Stomach (tissue), 4 donors: ENCODE measurements around the gene ASB16.

ENCODE experiments used
- CTCF ChIP-seq, 7 experiments: fragments of 450-650 bp in 4 of 7; fragments of 200-600 bp in 3 of 7; sonication (generic) in 3 of 7; IDR thresholded peaks; one replicate each; pipeline ENCODE4 v1.5.1; 2016 to 2019; ENCODE audit warnings: antibody characterized with exemption in 7 of 7, control low read depth in 2 of 7, mild to moderate bottlenecking in 1 of 7
- POLR2A ChIP-seq, 4 donors: fragments of 450-650 bp; IDR thresholded peaks; one replicate each; pipeline ENCODE4 v1.6.1; 2016; ENCODE audit warnings: antibody characterized with exemption in 4 of 4, control low read depth in 2 of 4, mild to moderate bottlenecking in 1 of 4, moderate library complexity in 1 of 4

DNA sequence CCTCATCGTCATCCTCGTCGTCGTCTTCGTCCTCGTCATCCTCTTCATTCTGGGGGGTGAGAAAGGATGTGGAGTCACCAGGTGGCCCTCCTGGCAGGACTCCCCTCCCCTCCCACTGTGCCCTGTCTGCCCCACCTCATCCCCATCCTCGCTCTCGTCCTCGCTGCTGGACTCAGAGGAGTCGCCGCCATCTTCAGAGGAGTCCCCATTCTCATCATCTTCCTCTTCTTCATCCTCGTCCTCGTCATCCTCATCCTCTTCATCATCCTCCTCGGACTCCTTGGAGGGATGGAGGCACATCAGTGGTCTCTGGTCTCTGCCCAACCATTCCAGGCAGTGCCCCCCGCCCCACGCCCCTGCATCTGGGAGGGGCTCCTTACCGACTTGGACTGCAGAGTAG lies 36.8 kb downstream of the ASB16 start:
- TF ChIP-seq CTCF (IDR thresholded peaks at IDR 0.05) (no peak), POLR2A (IDR thresholded peaks at IDR 0.05) (no peak)
